Hypothalamus (tissue), 51 donors: Measurements from ENCODE around the gene HCCS.

ENCODE experiments used
- DNase-seq, 51 donors: peaks; one replicate each; lab custom pipeline; 2025; lab: John Stamatoyannopoulos, UW

The HCCS gene

DNA sequence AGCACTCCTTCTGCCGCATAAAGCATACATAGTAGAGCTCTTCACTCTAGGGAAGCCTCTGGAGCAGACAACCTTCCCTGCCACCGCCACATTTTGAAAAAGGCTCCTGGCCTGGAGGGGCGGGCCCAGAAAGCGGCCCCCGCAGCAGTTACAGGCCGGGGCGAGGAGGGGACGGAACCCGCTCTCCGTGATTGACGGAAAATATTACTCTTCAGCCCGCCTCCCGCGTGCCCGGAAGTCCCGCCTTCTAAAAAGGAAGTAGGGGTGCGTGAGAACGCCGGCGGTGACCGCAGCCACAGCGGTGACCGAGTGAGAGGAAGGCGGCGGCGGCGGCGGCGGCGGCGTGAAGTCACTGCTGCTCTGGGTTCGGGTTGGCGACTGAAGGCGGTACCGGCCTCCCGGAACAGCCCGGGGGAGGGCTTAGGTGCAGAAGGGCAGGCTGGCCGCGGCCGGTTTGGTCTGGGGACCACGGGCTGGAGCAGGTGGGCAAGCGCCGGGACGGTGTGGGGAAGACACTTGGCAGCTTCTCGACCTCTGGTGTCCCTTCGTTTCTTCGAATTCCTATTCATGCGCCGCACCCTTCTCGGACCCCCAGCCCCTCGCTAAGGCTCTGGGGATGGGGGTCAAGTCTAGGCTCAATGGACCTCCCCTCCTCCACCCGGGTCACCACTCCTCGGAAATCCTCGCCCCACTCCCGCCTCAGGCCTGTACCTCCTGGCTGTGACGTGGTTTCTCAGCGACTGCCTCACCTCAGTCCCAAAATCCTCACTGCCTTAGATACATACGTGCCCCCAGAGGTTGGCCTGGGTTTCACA is at the start of gene HCCS:
Gene HCCS (plus strand): TSS at position 296 of the 815 bp plus-strand sequence. CDS start 729 bp downstream, outside the sequence.
- peak; percentile 1 to 82 (median 57) for DNase-seq

DNA sequence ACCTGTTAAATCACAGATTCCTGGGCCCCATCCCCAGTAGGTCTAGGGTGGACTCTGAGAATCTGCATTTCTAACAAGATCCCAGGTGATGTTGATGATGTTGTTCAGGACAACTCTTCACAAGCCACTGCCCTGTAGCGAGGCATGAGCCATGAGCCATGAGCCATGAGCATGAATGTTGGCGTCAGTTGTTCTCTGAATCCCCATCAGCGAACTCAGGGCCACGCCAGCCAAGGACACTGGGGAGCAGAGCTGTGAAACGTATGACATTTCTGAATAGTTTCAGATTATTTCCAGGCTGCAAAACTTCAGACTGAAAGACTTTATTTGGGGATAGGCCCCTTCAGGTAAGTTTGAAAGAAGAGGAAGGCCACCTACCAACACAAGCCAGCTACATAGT is 46.9 kb upstream of the HCCS start:
- peak in 2 of 51 donors; percentile 0 for DNase-seq

DNA sequence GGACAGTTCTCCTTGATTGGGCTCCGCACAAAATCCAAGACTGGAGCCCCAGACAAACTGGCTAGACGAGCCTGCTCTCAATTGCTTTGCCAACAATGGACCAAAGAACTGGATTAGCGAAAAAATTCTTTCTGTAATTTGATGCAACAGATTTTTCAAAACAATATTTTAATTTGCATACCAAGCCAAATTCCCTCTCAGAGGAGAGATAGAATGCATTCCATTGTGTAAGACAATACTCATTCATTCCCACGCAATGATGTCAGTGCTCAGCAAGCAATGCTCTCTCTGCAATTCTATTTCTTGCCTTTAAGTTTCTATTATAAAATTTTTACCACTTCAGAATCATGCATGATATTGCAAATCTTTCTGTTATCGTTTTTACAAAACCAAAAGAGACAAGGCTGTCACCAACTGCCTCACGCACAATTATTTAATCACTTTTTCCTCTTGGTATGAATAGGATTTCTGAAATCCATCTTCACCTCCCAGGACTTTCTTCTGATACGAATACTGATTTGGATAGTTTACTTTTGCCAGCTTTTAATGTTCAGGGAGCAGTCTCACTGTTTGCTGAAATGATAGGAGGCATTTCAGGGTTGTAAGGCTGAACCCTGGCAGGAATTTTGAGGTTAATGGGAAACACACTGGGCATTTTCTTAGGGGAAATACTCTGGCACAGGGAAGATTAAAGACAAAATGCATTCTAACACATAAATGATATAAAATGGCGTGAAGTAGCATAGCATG is 46.1 kb upstream of the HCCS start:
- peak in 2 of 51 donors; percentile 0 to 40 for DNase-seq

DNA sequence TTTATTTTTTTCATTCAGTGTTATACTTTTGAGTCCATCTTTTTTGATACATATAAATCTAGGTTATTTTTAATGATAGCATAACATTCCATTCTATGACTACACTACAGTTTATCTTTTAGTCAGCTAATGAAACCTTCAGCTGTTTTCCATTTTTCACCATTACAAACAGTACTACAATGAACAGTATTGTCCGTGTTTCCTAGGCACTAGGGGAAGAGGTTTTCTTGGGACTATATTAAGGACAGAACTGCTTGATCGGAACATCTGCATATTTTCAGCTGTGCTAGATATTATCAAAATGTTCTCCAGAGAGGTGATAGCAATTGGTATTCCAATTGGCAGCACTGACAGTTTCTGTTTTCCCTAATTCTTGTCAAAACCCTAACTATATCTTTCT is 44.3 kb upstream of the HCCS start:
- no peak for DNase-seq

DNA sequence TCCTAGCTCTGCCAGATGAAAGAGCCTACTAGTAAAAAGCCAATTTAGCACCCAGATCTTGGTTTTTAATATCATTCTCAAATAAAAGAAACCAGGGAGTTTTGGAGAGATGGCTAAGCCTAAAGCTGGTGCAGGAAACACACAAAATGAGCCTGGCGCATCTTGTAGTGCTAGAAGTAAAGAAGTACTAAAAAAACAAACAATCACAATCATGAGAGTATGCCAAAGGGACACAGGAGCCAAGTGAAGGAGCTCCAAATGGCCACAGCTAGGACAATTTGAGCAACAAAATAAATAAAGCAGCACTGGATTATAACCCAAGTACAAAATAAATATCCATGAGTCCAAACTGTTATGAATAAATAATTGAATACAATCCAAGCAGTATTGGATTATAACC is 37.8 kb upstream of the HCCS start:
- DNase-seq = no peak

DNA sequence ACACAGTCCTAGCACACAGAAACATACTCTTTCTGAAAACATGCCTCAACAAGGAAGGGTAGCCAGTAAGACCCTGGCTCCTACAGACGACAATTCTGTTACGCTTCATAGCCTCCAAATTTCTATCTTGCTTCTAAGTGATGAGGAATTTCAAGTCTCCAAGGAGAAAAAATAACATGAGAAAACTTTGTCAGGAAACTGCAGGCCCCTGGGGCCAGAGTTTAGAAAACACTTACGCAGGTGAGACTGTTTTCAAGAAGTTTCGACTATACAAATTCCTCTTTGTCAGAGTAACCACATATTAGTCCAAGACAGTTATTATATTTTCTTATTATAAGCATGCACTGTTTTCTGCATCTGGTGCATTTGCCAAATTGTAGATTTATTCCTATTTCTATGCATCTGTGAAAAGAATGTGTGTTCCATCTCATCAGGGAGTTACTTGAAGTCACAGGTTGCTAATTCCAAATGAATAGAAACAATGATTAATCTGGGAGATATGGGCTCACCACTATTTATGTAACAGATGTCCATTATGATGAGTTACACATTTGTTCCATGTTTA is 30.3 kb upstream of the HCCS start:
- no peak for DNase-seq

DNA sequence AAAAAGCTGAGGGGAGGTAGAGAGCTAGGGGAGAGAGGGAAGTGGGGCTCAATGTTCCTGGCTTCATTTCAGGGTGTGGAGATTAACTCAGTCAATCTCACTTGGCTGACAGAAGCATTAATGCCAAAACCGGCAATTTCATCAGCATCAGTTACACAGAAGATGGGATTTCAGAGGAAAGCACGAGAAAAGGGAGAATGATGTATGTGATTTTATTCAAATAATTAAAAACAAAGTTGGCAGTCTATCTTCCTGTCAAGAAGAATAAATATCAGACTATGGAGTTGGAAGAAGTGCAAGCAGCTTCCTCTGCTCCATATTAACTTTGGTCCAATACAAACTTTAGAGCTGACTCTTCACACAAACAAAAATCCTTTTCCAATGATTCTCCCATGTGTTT is 29.6 kb upstream of the HCCS start:
- no peak for DNase-seq

DNA sequence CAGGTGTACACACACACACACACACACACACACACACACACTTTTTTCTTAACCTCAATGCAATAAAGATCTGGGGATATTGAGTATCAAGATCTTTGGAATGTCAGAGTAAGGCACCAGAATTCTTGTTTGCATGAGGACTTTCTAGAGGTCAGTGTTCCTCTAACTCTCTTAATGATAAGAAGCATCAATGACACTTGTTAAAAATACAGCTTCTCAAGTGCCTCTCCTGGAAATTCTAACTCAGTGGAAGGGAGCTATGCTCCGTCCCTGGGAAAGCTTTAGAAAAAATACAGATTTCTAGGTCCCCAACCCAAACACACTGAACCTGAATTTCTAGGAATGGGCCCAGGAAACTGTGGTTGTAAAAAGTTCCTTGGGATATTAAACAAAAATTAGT is 25.8 kb upstream of the HCCS start:
- DNase-seq = no peak

DNA sequence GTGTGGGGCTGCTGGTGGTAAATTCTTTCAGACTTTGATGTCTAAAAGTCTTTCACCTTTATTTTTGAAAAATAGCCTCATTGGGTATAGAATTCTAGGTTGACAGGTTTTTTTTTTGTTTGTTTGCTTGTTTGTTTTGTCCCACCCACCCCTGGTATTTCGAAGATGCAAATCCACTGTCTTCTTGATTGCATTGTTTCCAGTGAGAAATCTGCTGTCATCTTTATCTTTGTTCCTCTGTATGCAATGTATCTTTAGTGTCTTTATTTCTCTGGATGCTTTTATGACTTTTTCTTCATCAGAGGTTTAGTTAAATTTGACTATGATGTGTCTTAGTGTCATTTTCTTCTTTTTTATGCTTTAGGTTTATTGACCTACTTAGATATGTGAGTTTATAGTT is 21.3 kb upstream of the HCCS start:
- no peak for DNase-seq

DNA sequence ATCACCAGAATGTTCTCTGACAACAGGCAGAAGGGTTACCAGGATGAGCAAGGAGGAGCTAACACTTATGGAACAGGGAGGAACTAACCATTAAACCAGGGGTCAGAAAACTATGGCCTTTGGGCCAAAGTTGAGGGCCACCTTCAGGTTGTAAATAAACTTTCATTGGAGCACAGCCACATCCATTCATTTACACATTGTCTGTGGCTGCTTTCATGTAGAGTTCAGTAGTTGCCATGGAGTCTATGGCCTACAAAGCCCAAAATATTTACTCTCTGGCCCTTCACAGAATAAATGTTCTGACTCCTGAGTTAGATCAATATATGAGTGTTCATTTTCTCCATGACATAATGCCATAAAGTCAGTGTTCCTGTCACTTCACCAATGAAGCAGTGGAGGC is 13.2 kb upstream of the HCCS start:
- DNase-seq = no peak

DNA sequence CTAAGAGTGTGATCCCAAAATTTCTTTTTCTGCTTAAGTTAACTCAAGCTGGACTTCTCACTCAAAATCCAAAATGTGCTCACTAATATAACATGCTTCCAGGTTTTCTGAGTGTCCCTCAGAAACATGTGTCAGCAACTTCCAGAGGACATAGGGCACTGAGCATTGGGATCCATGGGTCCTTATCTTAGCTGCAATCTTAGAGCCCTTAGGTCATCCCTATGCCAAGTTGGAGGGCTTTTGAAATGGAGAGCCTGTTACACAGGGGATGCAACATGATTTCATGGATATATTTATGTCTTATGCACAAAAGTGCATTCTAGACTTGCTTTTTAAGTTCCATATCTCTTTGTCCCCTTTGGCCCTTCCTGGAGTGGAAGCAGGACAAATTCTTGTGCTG is 11.7 kb upstream of the HCCS start:
- DNase-seq = no peak

DNA sequence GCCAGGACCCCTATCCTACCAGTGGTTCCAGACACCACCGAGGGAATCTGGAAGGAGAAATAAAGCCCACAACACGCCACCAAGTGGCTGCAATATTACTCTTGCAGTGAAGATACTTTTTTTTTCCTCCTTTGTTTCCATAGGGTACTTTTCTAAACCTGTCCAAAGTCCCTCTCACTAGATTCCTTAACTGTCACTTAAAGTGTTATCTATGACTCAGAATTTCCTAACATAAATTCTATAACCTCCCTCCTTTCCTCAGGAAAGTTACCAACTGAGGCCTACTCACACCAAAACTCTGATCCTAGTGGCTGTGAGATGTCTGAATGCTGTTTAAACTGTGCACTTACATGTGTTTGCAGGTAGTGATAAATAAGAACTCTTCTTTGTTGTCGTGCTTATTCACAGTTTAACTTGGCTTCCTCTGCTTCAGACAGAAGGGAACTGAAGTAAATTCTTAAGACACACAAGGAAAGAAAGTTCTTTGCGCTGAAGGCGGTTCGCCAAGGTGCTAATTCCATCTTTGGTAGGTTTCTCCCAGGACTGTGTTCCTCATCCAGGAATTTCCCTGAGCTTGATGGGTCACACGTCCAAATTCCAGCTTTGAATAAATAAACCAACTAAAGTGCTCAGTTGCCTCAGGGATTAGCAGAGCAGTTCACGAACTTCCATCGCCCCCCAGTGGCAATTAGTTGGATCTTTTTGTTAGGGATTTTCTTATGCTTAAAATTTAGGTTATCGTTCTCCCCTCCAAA is 10.7 kb upstream of the HCCS start:
- DNase-seq = peak in 20 of 51 donors; percentile 0 to 50 (median 4)

DNA sequence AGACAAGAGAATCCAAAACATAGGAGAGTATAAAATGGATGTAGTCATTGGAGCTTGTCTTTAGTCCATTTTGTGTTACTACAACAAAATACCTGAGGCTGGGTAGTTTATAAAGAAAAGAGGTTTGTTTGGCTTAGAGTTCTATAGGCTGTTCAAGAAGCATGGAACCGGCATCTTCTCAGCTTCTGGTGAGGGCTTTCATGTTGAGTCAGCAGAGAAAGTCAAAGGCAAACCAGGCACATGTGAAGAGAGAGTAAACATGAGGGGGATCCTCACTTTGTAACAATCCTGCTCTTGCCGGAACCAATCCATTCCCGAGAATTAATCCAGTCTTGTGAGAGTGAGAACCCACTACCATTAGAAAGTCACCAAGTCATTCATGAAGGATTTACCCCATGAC is 8.1 kb upstream of the HCCS start:
- DNase-seq = no peak

DNA sequence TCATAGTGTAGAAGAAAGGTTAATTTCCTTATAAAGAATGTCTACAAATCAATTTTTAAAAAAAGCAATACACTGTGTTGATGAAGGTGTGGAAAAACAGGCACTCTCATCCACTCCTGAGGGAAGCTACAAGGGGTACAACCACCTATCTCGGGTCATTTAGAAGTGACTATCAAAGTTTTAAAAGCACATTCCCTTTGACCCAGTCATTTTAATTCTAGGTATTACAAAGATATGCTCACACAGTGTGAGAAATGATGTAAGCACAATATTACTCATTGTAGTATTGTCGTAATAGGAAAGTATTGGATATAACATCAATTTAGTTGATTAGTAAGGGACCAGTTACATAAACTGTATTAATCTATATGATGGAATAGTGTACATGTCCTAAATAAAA is 7.4 kb upstream of the HCCS start:
- DNase-seq = no peak

DNA sequence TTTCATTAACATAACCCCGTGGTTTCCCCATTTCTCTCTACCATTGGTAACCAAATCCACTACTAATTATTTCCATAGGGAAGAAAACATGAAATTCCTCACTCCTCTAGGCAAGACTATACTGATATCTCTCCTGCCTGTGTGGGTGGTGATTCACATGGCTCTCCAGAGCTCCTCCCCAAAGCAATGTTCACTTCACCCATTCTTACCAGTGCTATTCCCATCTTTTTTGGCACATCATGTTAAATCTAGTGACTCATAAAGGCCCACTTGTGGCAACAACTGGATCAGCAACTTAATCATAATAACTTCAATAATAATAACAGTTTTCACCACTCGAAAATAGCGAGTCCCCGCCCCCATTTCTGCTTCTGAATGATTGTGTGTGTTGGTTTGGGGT is 6.1 kb upstream of the HCCS start:
- DNase-seq = no peak

DNA sequence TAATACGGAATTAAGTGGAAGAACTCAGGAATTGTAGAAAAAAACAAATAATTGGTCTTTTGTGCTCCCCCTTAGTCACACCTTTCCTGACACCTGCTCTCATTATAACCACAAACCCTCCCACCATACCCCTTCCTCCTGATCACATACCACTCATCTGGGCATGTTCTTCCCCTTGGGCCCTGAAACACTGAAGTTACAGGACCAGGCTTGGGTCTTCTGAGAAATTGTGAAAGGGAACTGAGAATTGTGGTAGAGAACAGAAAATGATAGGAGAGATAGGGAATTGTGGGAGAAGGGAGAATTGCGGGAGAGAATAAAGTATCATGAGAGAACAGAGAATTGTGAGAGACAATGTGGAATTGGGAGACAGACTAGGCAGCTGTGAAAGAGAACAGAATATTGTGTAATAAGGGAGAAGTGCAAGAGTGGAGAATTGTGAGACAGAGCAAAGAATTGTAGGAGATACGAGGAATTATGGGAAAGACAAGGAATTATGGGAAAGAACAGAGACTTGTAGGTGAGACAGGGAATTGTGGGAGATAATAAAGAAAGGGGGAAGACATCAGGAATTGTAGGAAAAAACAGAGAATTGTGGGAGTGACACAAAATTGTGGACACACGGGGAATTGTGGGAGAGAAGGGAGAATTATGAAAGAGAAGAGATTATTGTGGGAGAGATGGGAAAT is 2.7 kb upstream of the HCCS start:
- no peak for DNase-seq

DNA sequence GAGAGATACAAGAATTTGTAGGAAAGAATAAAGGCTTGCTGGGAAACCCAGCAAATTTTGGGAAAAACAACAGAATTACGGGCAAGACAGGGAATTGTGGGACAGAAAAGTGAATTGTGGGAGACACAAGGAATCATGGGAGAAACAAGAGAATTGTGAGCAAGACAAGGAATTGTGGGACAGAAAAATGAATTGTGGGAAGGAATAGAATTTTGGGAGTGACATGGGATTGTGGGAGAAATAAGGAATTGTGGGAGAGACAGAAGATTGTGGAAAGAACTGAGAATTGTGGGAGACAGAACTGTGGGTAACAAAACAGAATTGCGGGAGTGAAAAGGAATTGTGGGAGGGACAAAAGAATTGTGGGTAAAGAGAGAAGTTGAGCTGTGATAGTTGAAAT is 1.2 kb upstream of the HCCS start:
- no peak for DNase-seq

DNA sequence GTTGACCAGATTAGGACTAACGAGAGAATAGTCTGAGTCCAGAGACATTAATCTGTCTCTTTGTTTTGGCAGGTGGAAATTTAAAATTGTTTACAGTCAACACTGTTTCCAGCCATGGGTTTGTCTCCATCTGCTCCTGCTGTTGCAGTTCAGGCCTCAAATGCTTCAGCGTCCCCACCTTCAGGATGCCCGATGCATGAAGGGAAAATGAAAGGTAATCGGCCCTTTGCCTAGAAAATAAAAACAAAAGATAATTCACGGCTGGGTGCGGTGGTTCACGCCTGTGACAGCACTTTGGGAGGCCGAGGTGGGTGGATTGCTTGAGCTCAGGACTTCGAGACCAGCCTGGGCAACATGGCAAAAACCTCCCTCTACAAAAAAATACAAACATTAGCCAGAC is 815 bp downstream of the HCCS start:
- no peak for DNase-seq

DNA sequence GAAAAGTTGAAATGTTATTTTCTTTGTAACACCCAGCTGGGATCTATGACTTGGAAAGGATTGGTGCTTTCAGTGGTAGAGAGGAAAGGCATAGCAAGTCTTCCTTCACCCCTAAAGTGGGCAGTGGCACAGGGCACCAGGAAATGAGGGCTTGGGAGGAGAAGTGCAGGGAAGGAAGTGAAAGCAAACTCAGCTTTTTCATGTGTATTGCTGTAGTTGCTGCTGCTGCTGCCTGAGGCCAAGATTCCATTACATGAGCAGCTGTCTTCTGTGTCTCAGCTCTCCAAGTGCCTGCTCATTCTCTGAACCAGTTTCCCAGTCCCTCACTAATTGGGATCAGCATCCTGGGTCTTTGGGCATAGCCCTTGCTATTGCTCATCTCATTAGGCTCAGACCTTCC is 2.6 kb downstream of the HCCS start:
- DNase-seq = peak in 1 of 51 donors; percentile 0

DNA sequence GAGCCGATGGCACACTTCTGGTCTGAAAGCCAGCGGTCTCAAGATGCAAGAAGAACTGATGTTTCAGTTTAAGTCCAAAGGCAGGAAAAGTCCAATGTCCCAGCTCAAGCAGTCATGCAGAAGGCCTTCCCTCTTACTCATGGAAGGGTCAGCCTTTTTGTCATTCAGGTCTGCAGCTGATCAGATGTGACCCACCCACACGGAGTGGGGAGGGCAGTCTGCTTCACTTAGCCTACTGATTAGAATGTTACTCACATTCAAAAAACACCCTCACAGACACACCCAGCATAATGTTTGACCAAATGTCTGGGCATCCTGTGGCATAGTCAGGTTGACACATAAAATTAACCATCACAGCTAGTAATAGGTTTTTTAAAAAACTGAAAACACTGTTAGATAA is 6.6 kb downstream of the HCCS start:
- DNase-seq = no peak
